H1 (cell line): ENCODE measurements around the gene SLC34A1. TPM values are rescaled to one million over a fixed set of nuclear protein-coding genes. Genes with fewer than 3 reads are reported as not detected.
A peak's percentile ranks its signal among the peaks of the same experiment; 100 is the strongest.

Experiments
- HDAC6 ChIP-seq: IDR thresholded peaks from one replicate; pipeline ENCODE4 v1.7.1; 2012; ENCODE audit warnings: low read depth, mild to moderate bottlenecking, inconsistent platforms, low read length, moderate library complexity
- KDM1A ChIP-seq: fragments of 200-600, 300-600 bp; sonication (generic); IDR thresholded peaks from 2 replicates; pipeline ENCODE4 v1.7.1; 2016; ENCODE audit warnings: mild to moderate bottlenecking, low read length, borderline replicate concordance
- NRF1 ChIP-seq: IDR thresholded peaks from 2 replicates; pipeline ENCODE4 v1.6.1; 2011; ENCODE audit warnings: mild to moderate bottlenecking, low read depth, low read length, improper control_type of control experiment
- POU5F1 ChIP-seq: IDR thresholded peaks from 2 replicates; pipeline ENCODE4 v1.6.1; 2011; ENCODE audit warnings: low read depth, mild to moderate bottlenecking, low read length, moderate library complexity
- RAD21 ChIP-seq, 2 experiments: IDR thresholded peaks in 1 of 2; conservative IDR thresholded peaks in 1 of 2; 2 replicates each; pipeline ENCODE4 v1.6.1; 2011; ENCODE audit warnings: low read depth in 2 of 2, low read length in 2 of 2, improper control_type of control experiment in 1 of 2, inconsistent platforms in 1 of 2, mild to moderate bottlenecking in 1 of 2, moderate library complexity in 1 of 2
- SIN3A ChIP-seq, 2 experiments: IDR thresholded peaks in 1 of 2; conservative IDR thresholded peaks in 1 of 2; 2 replicates each; pipeline ENCODE4 v1.6.1; 2011 to 2012; ENCODE audit warnings: low read length in 2 of 2, improper control_type of control experiment in 1 of 2, low read depth in 1 of 2, mild to moderate bottlenecking in 1 of 2
- SP4 ChIP-seq: IDR thresholded peaks from 2 replicates; pipeline ENCODE4 v1.6.1; 2012; ENCODE audit warnings: low read length, inconsistent platforms
- TAF7 ChIP-seq: optimal IDR thresholded peaks from 2 replicates; pipeline ENCODE3; 2011; ENCODE audit warnings: low read depth, mild to moderate bottlenecking, inconsistent platforms, low read length, moderate library complexity, borderline replicate concordance
- TCF12 ChIP-seq: IDR thresholded peaks from 2 replicates; pipeline ENCODE4 v1.6.1; 2011; ENCODE audit warnings: low read depth, mild to moderate bottlenecking, low read length
- polyA plus RNA-seq, 7 experiments: library from polyadenylated mRNA; depleted of rRNA in 3 of 7; stranded (reverse) in 5 of 7; unstranded in 2 of 7; fragments of >200 nt in 5 of 7; fragments of 200-250 nt in 2 of 7; gene quantifications; 1 replicate in 5 of 7; 2 replicates in 1 of 7; 4 replicates in 1 of 7; pipeline versions ENCODE4 v1.2.1 to v1.2.3, GENCODE V29; 2011 to 2013; ENCODE audit warnings: missing spikeins in 2 of 7, mixed read lengths in 2 of 7
- total RNA-seq: library from RNA; stranded (reverse); fragmentation: NEBNext Ultra II Directional; extraction: Animal tissue kit (Norgen Biotek cat#: 25700); gene quantifications from 2 replicates; pipeline ENCODE4 v1.2.1, GENCODE V29; 2021
- TF ChIP-seq, protein P1 (sequence below): IDR thresholded peaks from 2 replicates; pipeline ENCODE4 v1.6.1; 2012; ENCODE audit warnings: inconsistent platforms

The SLC34A1 gene
- total and polyA plus RNA-seq, 2 of the 8 experiments (the other 6 are each of a cell fraction or from before 2014, with no cell fraction given) = not detected

DNA sequence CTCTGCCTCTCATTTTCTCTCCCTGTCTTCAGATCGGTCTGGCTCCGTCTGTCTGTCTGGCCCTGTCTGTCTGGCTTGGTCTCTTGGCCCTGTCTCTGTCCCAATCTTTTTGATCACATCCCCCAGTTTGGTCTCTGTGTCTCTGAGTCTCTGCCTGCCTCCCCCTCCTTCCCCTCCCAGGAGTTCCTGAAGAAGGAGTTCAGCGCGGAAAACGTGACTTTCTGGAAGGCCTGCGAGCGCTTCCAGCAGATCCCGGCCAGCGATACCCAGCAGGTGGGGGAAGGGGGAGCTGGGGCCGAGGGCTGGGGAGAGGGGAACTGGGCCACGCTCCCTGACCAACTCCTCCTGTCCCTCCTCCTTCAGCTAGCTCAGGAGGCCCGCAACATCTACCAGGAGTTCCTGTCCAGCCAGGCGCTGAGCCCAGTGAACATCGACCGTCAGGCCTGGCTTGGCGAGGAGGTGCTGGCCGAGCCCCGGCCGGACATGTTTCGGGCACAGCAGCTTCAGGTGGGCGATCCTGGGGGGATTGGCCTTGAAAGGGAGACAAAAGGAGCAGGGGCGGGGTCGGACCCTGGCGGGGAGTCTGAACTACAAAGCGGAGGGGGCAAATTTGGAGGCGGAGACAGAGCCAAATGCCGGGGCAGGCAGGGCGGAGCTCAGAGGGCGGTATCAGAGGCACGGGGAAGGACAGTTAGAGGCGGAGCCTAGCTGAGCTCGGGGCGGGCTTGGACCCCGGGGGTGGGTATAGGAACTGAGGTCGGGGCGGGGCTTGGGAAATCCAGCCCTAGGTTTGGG lies 17.5 kb upstream of the SLC34A1 start (continued):
- TF ChIP-seq RAD21 (IDR thresholded peaks at IDR 0.05 in 1 of 2, conservative IDR thresholded peaks at IDR 0.05 in 1 of 2; ENCODE audit: low read depth in 2 of 2, low read length in 2 of 2) (no peak), SP4 (peak; percentile 60; the same call in 1 of the 2 replicates), TCF12 (no peak), NRF1 (no peak), HDAC6 (no peak), SIN3A (conservative IDR thresholded peaks at IDR 0.05 in 1 of 2, IDR thresholded peaks at IDR 0.05 in 1 of 2; ENCODE audit: low read depth in 1 of 2, low read length in 2 of 2) (peak; percentile 27 to 60; a peak in 1 of 4 replicates), TAF7 (peak; percentile 61), KDM1A (no peak; the same call in 1 of the 2 replicates), POU5F1 (no peak)
- TF ChIP-seq, protein P1, sequence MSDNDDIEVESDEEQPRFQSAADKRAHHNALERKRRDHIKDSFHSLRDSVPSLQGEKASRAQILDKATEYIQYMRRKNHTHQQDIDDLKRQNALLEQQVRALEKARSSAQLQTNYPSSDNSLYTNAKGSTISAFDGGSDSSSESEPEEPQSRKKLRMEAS = peak; percentile 57; the same call in 1 of the 2 replicates
- TF ChIP-seq, all 59 proteins: peak for 12
